PC-3 (cell line): Measurements from ENCODE around the gene GPR179. TPM values are rescaled to one million over a fixed set of nuclear protein-coding genes. Genes with fewer than 3 reads are reported as not detected.

Experiments used
- ATAC-seq: fragments of 200-7000 bp; cut with Tn5 transposase; 2 replicates; pipeline ENCODE4 v1.9.1; 2020; ENCODE audit warnings: mild to moderate bottlenecking, moderate library complexity
- BruUV-seq: library from RNA; stranded (reverse); fragments of 400-500 nt; replicated peaks from 2 replicates; lab custom pipeline; 2021; lab: Mats Ljungman, UMichigan
- CTCF ChIA-PET: fragments of 300-600 bp; sonication (Branson Sonifier 250); formaldehyde crosslinking; loops from one replicate; lab custom pipeline; 2022; ENCODE audit warnings: antibody characterized with exemption; lab: Charles Lee
- POLR2A ChIA-PET: fragments of 300-600 bp; sonication (Branson Sonifier 250); formaldehyde crosslinking; loops from one replicate; lab custom pipeline; 2022; ENCODE audit warnings: antibody characterized with exemption; ENCODE audit not compliant: unreplicated experiment; lab: Charles Lee
- DNase-seq: peaks from one replicate; pipeline ENCODE4 v3.0.0-alpha.2; 2015
- H2AFZ ChIP-seq: fragments of 300-600 bp; sonication (generic); 2 replicates; pipeline ENCODE4 v1.6.0; 2016; ENCODE audit warnings: antibody characterized with exemption, low read length
- H3F3A ChIP-seq: fragments of 300-600 bp; sonication (generic); one replicate; pipeline ENCODE4 v1.6.0; 2017; ENCODE audit warnings: antibody characterized with exemption, low read length, control low read depth, mild to moderate bottlenecking; ENCODE audit not compliant: unreplicated experiment
- H3K27ac ChIP-seq: fragments of 300-600 bp; sonication (generic); 2 replicates; pipeline ENCODE4 v1.5.1; 2016; ENCODE audit warnings: mild to moderate bottlenecking, low read length
- H3K27me3 ChIP-seq: fragments of 300-600 bp; sonication (generic); 2 replicates; pipeline ENCODE4 v1.6.1; 2016; ENCODE audit warnings: low read length, mixed read lengths
- H3K36me3 ChIP-seq: fragments of 300-600 bp; sonication (generic); 2 replicates; pipeline ENCODE4 v1.6.1; 2016; ENCODE audit warnings: low read depth, mixed run types, low read length, mixed read lengths
- H3K4me1 ChIP-seq: fragments of 300-600 bp; sonication (generic); 2 replicates; pipeline ENCODE4 v1.5.1; 2016; ENCODE audit warnings: low read length; ENCODE audit not compliant: insufficient read depth
- H3K4me2 ChIP-seq: fragments of 300-600 bp; sonication (generic); 2 replicates; pipeline ENCODE4 v1.6.0; 2016; ENCODE audit warnings: low read length
- H3K4me3 ChIP-seq: fragments of 300-600 bp; sonication (generic); 2 replicates; pipeline ENCODE4 v1.5.1; 2016; ENCODE audit warnings: mild to moderate bottlenecking, low read length, mixed read lengths
- H3K79me2 ChIP-seq: fragments of 300-600 bp; sonication (generic); 2 replicates; pipeline ENCODE4 v1.6.1; 2017; ENCODE audit warnings: low read length, mixed read lengths
- H3K9ac ChIP-seq: fragments of 300-600 bp; sonication (generic); 2 replicates; pipeline ENCODE4 v1.6.0; 2016; ENCODE audit warnings: mild to moderate bottlenecking, low read length
- H3K9me2 ChIP-seq: fragments of 300-600 bp; sonication (generic); replicated peaks from 2 replicates; pipeline ENCODE4 v1.6.1; 2016; ENCODE audit warnings: mixed run types, low read length, mixed read lengths
- H3K9me3 ChIP-seq: fragments of 300-600 bp; sonication (generic); 2 replicates; pipeline ENCODE4 v1.6.1; 2016; ENCODE audit warnings: low read length, mixed read lengths
- H4K20me1 ChIP-seq: fragments of 300-600 bp; sonication (generic); 2 replicates; pipeline ENCODE4 v1.6.1; 2016; ENCODE audit warnings: low read length, mixed read lengths
- EZH2 ChIP-seq: fragments of 300-600 bp; sonication (generic); IDR thresholded peaks from one replicate; pipeline ENCODE4 v1.6.1; 2017; ENCODE audit warnings: antibody characterized with exemption, mild to moderate bottlenecking, low read length; ENCODE audit not compliant: unreplicated experiment
- EZH2phosphoT487 ChIP-seq: fragments of 300-600 bp; sonication (generic); IDR thresholded peaks from 2 replicates; pipeline ENCODE4 v1.6.1; 2018; ENCODE audit warnings: mild to moderate bottlenecking, antibody characterized with exemption, low read length, borderline replicate concordance
- intact Hi-C: fragments of 100-400 bp; cut with micrococcal nuclease; formaldehyde crosslinking; loops from 2 replicates; pipeline ENCODE4 v1.9.0; 2023
- total RNA-seq: library from RNA; depleted of rRNA; stranded (reverse); fragments of >200 nt; gene quantifications from 2 replicates; pipeline ENCODE4 v1.2.3, GENCODE V29; 2014
- TF ChIP-seq, protein P1 (sequence below): fragments of 300-600 bp; sonication (generic); conservative IDR thresholded peaks from 2 replicates; pipeline ENCODE4 v1.5.1; 2017; ENCODE audit warnings: antibody characterized with exemption, low read depth, mild to moderate bottlenecking, low read length

Gene GPR179
- total RNA-seq, 1 experiment from 2014 or later, result not detected

DNA sequence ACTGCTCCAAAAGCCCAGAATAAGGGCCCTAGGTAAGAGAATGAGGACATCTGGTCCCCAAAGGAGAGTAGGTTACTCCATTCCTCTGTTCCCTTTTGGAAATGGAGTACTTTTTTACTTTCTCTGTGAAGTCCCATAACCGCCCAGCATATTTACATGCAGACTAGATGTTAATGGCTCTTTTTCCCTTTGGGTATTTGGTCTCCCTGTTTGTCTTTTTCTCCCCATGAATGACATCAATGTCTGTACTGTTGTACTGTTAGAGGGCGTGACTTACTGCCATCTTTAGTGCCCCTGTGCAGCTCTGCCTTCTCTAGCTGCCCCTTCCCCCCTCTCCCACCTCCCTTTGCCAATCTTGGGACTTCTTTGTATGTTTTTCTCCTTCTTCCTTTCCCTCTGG, 19.0 kb downstream of the GPR179 start:
- Histone ChIP-seq H3K4me1 (peaks cover 11% of the 10 kb centered on the region; the same call in 1 of the 2 replicates), H3K36me3 (no peaks in the 10 kb centered on the region; the same call in 1 of the 2 replicates), H2AFZ (no peak overlapping the region), H3K27me3 (no peaks in the 10 kb centered on the region), H3K9ac (no peak overlapping the region), H3K27ac (no peak overlapping the region), H3K9me2 (no peaks in the 10 kb centered on the region), H3K4me3 (no peak overlapping the region), H3K79me2 (no peaks in the 10 kb centered on the region), H4K20me1 (no peaks in the 10 kb centered on the region), H3K4me2 (no peak overlapping the region), H3K9me3 (no peaks in the 10 kb centered on the region), H3F3A (no peaks in the 10 kb centered on the region)
- no peak for TF ChIP-seq EZH2phosphoT487
- TF ChIP-seq, protein P1, sequence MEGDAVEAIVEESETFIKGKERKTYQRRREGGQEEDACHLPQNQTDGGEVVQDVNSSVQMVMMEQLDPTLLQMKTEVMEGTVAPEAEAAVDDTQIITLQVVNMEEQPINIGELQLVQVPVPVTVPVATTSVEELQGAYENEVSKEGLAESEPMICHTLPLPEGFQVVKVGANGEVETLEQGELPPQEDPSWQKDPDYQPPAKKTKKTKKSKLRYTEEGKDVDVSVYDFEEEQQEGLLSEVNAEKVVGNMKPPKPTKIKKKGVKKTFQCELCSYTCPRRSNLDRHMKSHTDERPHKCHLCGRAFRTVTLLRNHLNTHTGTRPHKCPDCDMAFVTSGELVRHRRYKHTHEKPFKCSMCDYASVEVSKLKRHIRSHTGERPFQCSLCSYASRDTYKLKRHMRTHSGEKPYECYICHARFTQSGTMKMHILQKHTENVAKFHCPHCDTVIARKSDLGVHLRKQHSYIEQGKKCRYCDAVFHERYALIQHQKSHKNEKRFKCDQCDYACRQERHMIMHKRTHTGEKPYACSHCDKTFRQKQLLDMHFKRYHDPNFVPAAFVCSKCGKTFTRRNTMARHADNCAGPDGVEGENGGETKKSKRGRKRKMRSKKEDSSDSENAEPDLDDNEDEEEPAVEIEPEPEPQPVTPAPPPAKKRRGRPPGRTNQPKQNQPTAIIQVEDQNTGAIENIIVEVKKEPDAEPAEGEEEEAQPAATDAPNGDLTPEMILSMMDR, result no peak
- ChIA-PET POLR2A (no interaction called here), CTCF (interaction anchor here (0.6 kb wide), 1 partner anchor 17 kb away, joined by 8 read pairs; no protein-coding TSS in a partner anchor)
- no peak for DNase-seq
- no TSS peak for BruUV-seq
- no peak for ATAC-seq
- intact Hi-C loops, result no loop called here

DNA sequence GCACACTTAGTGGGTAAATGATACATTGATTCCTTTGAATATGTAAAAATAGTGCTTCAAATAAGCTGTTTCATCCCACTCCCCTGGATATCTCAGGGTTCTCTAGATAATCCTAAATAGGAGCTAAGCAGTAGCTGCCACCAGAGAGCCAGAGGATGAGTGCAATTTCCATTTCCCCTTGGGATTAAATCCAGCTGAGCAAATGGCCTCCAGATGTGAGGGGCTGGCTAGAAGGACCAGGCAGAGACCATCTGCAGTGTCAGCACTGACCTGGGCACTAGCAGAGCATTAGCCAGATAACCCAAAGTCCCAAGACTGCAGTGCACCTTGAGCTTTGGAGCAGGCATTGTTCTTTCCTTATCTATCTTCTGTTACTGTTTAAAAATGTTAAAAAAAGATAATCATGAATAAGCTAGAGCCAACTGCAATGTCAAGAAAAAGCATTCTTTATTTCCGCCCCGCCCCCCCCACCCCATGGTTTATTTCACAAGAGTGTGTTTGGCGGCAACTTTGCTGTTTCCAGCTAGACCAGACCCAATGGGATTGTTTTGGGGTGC, 19.5 kb downstream of the GPR179 start:
- CTCF ChIA-PET, result no interaction called here
- H3K4me2 ChIP-seq, result no peak overlapping the region
- no TSS peak for BruUV-seq
- H3K9ac ChIP-seq, result no peak overlapping the region
- H3K9me2 ChIP-seq, result no peaks in the 10 kb centered on the region
- H3K9me3 ChIP-seq, result no peaks in the 10 kb centered on the region
- H3K4me1 ChIP-seq, result peaks cover 11% of the 10 kb centered on the region; the same call in 1 of the 2 replicates
- no peak for ATAC-seq
- no peaks in the 10 kb centered on the region for H4K20me1 ChIP-seq
- H3K36me3 ChIP-seq, result no peaks in the 10 kb centered on the region; the same call in 1 of the 2 replicates
- intact Hi-C loops, result no loop called here
- no peak for TF ChIP-seq EZH2phosphoT487
- TF ChIP-seq EZH2, result no peak
- TF ChIP-seq, protein P1, result no peak
- H2AFZ ChIP-seq, result no peak overlapping the region
- no peak overlapping the region for H3K27ac ChIP-seq
- DNase-seq, result no peak
- H3K27me3 ChIP-seq, result no peaks in the 10 kb centered on the region
- H3F3A ChIP-seq, result no peaks in the 10 kb centered on the region
- no peaks in the 10 kb centered on the region for H3K79me2 ChIP-seq
- POLR2A ChIA-PET, result no interaction called here
- H3K4me3 ChIP-seq, result no peak overlapping the region

DNA sequence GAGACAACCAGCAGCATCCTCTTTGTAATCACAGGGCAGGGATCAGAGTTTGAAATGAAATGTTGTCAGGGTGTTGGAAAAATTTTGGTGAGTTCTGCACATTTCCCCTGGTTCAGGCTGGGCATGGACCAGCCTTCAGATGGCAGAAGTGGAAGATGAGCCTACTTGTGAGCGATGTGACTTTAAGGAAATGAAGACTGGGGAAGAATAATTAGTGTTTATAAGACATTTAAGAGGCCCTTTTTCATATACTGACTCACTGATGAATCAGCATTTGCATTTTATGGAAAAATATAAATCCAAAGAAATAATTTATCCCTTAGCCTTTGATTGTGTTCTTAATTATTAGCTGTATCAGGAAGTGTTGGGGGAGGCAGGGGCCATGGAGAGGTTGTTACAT, 20.9 kb downstream of the GPR179 start:
- no TSS peak for BruUV-seq
- peak; percentile 54 for ATAC-seq

More for the DNA sequence above, 20.9 kb downstream of the GPR179 start:
- Histone ChIP-seq H3K9me3 (no peaks in the 10 kb centered on the region), H3K79me2 (no peaks in the 10 kb centered on the region), H3K4me1 (peaks cover 11% of the 10 kb centered on the region; the same call in 1 of the 2 replicates), H3F3A (no peaks in the 10 kb centered on the region), H4K20me1 (no peaks in the 10 kb centered on the region), H3K36me3 (no peaks in the 10 kb centered on the region; the same call in 1 of the 2 replicates), H3K27me3 (no peaks in the 10 kb centered on the region), H3K27ac (no peak overlapping the region), H2AFZ (no peak overlapping the region), H3K4me3 (no peak overlapping the region), H3K9ac (no peak overlapping the region), H3K4me2 (no peak overlapping the region), H3K9me2 (no peaks in the 10 kb centered on the region)
- ChIA-PET POLR2A (no interaction called here), CTCF (no interaction called here)
- intact Hi-C loops, result no loop called here
- no peak for DNase-seq
- TF ChIP-seq, protein P1, result no peak
- no peak for TF ChIP-seq EZH2phosphoT487
- TF ChIP-seq EZH2, result no peak
